ENCODE data around the gene DIPK1B.

DIPK1B gene

GRCh38 chr9:136686794-136687711, 25.3 kb upstream of the DIPK1B start, which contains the start of gene AGPAT2:
Gene AGPAT2, minus strand, starts transcription at chr9:136687457. Its CDS starts 100 bp downstream, at chr9:136687357.
- DNase-seq: peak; percentile 8 to 78 (median 78)

GRCh38 chr9:136687721-136688223, 24.6 kb upstream of the DIPK1B start:
- DNase-seq: peak in 1 of 3 experiments; percentile 66

GRCh38 chr9:136688274-136689107, 23.9 kb upstream of the DIPK1B start:
- no peak for DNase-seq

DNA sequence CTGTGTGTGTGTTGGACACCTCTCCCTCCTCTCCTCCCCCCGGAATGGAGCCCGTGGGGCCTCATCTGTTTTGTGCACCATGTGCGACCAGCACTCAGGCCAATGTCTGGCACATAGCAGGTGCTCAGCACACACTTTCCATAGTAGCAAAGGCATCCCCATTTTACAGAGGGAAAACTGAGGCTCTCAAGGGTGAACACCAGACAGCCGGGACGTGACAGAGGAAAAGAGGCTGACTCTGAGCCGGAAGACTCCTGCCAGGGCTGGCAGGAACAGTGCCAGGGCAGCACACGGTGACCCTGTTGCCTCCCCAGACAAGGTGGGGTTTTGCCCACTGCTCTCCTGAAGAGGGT, 23.3 kb upstream of the DIPK1B start:
- no peak for DNase-seq

DNA sequence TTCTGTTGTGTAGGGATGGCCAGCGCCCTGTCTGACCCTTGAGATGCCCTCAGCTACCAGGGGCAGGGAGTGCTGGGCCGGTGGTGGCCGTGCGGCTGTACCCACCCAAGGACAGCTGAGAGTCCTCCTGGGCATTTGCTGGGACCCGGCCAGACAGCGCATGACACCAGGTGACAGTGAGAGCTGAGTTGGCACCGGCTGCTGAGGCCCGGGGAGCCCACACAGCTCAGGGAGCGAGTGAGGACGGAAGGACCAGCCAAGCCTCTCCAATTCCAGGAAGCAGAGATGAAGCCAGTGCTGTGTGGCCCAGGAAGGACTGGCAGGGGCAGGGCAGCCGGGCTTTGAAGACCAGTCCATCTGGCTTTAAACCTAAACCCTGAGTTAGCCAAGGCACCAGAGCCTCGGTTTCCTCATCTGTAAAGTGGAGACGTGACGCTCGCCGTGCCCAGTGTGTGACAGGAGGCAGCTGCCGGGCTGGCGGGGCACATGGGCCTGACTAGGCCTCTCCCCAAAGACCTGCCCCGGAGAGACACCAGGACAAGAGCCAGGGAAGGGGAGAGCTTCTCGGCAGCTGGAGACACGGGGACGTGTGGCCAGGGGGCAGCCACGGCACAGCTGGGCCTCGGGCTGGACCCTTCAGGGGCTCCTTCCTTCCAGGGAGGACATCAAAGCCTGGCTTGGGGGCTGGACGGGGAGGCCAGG, 22.1 kb upstream of the DIPK1B start:
- DNase-seq: no peak

GRCh38 chr9:136690806-136691261, 21.5 kb upstream of the DIPK1B start:
- DNase-seq: no peak

DNA sequence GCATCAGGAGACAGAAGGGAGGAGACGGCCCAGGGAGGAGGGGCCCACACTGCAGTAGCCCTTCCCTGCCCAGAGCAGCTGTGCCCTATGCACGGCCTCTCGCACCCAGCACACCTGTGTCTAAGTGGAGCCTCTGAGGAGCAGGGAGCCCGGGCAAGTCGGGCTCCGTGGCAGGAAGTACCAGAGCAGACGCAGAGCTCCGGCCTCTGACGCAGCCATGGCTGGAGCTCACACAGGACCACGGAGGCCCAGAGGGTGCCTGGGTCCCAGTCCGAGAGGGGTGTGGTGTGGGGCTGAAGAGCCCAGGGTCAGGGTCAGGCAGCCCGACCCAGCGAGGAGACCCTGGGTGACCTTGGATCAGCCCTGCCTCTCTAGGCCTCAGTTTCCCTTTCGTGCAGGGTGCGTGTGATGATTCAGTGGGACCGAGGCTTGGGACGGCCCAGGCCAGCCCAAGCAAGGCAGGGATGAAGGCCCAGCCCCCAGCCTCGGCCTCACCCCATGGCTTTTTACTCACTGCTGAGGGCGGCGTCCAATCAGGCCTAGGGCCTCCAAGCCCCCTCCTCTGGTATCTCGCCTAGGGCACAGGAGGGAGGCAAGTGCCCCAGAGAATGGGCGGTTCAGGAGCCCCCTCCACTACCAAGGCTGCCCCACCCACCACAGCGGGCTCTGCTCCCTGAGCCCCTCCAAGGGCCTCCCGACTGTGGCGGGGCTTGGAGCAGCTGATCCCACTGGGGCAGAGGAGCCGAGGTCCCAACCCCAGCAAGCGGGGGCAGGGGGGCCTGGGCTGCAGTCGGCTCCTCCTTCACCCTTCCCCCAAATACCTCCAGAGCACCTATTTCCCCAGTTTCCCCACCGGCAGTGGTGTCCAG, 20.8 kb upstream of the DIPK1B start:
- DNase-seq: no peak

GRCh38 chr9:136692185-136693134, 19.9 kb upstream of the DIPK1B start:
- no peak for DNase-seq

GRCh38 chr9:136693135-136693489, 19.3 kb upstream of the DIPK1B start:
- DNase-seq: no peak

GRCh38 chr9:136693490-136694162, 18.7 kb upstream of the DIPK1B start:
- DNase-seq: peak in 2 of 3 experiments; percentile 60 to 64

- DNase-seq: peak; percentile 12 to 64 (median 60)
Observed at GRCh38 chr9:136694163-136694871, 18.1 kb upstream of the DIPK1B start.

GRCh38 chr9:136694872-136695247, 17.5 kb upstream of the DIPK1B start:
- DNase-seq: no peak

DNA sequence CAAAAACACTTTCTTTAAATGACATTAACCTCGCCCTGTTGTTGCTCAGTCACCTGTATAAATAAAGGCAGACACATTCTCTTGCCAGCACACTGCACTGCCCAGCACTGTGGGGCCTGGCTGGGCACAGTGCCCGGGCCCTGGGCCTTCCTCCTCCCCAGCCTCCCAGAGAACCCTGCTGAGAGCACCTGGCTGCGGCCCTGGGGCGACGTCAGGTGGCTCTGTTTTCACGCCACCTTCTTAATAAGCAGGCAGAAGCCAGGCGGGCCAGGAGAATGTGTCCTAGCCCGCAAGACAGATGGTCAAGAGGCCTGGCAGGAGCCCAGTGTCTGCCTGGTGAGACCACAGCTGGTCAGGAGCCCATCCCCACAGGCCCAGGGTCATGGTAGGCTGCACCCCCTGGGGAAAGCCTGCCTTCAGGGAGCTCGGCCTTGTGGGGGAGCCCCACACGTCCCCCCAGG, 16.9 kb upstream of the DIPK1B start:
- peak; percentile 39 to 98 (median 94) for DNase-seq

- peak in 2 of 3 experiments; percentile 87 to 93 for DNase-seq
Observed at GRCh38 chr9:136695955-136696354, 16.4 kb upstream of the DIPK1B start.

DNA sequence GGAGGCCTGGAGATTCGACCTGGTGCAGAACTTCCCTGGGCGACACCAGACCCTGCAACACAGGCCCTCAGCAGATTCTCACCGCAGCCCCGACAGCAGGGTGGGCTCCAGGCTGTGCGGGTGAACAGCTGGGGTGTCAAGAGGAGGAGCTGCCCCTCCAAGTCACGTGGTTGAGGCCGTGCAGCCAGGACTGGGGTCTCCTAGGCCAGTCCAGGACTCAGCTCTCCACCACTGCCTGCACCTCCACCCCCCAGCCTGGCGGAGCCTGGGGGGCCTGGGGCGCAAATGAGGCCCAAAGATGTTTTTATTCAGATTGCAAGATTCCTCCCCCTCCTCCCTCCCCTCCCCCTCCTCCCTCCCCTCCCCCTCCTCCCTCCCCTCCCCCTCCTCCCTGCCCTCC, 15.9 kb upstream of the DIPK1B start:
- DNase-seq: no peak

GRCh38 chr9:136697146-136697820, 15.1 kb upstream of the DIPK1B start:
- DNase-seq: peak in 1 of 3 experiments; percentile 21

- no peak for DNase-seq
Observed at GRCh38 chr9:136697821-136698526, 14.4 kb upstream of the DIPK1B start.
